HG03139 (cell line): Measurements from ENCODE around the gene CCDC13.

ENCODE experiments used
- ATAC-seq: cut with Tn5 transposase; IDR thresholded peaks from one replicate; pipeline ENCODE4 v1.9.1; 2021; ENCODE audit not compliant: unreplicated experiment

The CCDC13 gene

GRCh38 chr3:42753757-42754156, 19.3 kb downstream of the CCDC13 start:
- ATAC-seq = no peak

DNA sequence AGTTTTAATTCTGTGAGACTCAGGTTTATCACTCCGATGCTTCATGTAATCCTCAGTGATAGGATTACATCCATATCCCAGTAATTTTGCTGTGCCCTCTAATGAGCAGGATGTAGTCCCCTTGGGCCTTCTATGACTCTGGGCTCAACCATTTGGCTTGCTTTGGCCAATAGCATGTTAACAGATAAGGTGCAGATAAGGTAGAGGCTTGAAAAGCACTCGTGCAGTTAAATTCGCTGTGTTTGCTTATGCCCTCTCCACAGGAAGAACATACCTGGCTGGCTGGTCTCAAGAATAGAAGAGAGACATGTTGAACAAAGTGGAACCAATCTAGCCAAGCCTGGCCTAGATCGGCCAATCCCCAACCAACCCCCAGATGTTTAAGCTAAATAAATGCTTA, 20.1 kb downstream of the CCDC13 start:
- no peak for ATAC-seq

DNA sequence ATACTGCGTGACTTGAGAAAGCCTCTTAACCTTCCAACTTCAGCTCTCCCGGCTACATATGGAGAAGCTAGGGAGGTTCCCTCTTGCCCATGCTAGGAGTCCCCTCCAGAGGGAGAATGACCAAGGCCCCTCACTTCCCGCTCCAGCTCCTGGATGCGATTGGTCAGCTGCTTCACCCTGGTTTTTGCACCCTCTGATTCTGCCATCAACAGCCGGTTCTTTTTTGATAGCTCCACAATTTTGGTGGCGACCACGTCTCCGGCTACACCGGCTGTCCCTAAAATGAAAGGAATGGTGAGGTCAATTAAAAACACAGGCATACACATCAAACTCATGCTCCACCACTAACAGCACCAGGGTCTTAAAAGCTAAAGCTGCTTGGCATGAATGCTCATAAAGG, 20.6 kb downstream of the CCDC13 start:
- no peak for ATAC-seq

DNA sequence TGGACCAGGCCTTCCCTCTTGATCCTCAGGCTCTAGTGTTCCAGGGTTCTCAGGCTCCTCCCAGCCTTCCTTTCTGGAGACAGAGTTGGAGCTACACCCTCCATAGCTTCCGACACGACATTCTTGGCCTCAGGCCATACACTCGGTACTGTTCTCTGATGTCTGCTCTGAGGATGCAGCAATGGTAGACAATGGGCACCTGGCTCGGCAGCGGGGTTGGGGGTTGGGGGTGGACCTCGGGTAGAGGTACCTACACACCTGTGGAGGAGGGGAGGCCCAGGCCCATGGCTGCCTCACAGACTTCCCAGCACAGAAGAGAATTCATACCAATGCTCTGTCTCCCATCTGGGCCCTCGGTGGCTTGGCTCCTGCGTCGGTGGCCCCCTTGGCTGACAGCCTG, 21.4 kb downstream of the CCDC13 start:
- ATAC-seq = no peak

DNA sequence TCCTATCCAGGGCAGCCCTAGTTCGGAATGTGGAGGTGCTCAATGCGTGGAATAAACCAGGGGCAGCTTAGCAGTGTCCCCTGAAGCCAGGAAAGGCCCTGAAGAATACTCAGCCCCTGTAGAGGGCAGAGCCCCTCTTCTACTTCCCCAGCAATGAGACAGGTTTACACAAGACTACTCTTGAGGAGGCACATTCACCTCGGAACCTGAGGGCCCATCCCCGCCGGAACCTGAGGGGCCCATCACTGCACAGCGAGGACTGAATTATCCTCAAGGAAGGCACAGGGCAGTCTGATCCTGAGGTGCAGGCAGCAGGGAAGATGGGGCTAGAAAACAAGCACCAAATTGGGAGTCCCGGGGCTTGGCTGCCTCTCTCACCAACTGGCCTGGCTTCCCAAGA, 22.2 kb downstream of the CCDC13 start:
- ATAC-seq = no peak

DNA sequence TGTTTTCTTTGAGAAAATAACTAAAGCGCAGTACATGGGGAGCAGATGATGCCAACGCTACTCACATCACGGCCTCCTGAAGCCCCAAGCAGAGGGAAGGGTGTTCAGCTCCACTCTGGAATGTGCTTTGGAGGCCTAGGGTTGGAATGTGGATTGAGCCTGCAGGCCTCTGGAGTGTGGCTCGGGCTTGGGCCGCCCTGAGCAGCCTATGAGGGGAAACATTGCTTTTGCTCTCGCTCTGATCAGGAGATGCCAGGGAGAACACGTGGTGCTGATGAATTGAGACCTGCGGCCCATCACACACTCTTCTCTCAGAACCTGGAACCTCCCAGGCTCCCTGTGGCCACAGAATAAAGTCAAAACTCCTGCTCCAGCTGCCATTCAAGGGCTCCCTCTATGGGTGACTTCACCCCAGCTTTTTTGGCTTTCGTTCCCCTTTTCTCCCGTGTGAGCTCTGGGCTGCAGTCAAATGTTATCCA, 23.3 kb downstream of the CCDC13 start:
- ATAC-seq = no peak

GRCh38 chr3:42749025-42749752, 23.9 kb downstream of the CCDC13 start:
- no peak for ATAC-seq

DNA sequence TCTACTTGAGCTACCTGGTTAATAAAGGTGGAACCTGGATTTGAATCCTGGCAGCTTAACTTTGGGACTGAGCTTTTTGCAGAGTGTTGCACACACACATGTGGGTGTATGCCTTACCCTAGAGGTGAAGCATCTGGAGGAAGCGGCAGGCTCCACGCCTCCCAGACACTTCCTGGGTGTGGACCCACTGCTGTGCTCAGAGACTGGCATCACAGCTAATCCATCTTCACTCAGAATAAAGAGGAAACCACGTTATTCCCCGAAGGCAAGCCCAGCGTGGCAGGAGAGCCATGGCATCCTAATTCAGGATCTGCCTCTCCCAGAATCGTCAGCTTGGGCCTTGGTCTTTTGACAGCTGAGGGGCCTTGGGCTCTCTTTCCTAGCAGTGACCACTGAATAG, 25.5 kb downstream of the CCDC13 start:
- ATAC-seq = no peak

GRCh38 chr3:42746455-42747450, 26.3 kb downstream of the CCDC13 start:
- ATAC-seq = no peak

- ATAC-seq = no peak
These were observed 27.1 kb downstream of the CCDC13 start for GRCh38 chr3:42745776-42746454.

DNA sequence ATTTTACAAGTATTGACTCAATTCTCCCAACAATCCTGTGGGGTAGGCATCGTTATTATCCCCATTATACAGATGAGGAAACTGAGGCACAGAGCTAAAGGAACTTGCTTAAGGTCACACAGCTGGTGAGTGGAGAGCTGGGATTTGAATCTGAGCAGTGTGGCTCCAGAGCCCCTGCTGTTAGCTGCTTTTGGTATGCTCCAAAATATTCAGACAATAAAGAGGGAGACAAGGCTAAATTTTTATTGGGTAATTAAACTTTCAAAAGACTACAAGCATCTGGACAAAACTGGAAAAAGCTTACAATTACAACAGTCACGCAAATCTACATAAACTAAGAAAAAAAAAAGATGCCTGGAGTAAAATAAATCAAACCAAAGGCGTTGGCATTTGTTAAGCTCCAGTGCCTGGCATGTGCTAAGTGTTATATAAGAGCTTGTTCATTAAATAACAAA, 27.7 kb downstream of the CCDC13 start:
- ATAC-seq = no peak

GRCh38 chr3:42743204-42743995, 29.7 kb downstream of the CCDC13 start:
- no peak for ATAC-seq

DNA sequence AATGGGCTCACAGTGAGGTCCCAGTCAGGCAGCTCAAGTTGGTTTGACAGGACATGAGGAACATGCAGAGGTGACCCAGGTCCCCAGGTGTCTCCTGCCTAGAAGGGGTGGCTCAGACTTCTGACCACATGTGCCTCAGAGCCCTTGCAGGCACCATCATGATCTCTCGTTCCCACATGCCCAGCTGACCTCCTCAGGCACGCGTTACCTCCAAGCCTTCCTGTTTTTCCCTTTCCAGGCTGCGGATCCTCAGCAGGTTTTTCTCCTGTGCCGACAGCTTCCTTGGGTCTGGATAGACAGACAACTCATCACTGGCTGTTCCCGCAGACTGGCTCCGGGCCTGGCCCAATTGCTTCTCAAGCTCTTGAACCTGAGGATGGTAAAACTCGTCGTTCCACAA, 30.4 kb downstream of the CCDC13 start:
- ATAC-seq = no peak

DNA sequence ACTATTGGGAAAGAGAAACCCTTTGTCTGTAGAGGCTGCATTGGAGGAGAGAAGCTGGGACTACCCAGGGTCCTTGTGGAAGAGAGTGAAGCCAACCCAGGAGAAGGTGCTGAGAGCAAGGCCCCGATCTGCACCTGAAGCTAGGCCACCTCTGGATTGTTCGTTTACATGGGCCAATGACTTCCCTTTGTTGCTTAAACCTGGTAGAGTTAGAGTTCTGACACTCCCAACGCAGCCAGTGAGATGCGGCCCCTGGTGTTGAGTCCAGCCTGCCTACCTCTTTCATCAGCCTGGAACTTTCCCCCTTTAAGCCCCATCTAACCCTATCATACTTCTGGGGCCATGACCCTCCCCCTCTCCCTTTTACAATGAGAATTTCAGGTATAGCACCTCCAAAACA, 30.8 kb downstream of the CCDC13 start:
- ATAC-seq = no peak

- no peak for ATAC-seq
These were observed 31.3 kb downstream of the CCDC13 start for GRCh38 chr3:42741796-42742195.

- ATAC-seq = no peak
These were observed 33.5 kb downstream of the CCDC13 start for GRCh38 chr3:42739401-42740158.

DNA sequence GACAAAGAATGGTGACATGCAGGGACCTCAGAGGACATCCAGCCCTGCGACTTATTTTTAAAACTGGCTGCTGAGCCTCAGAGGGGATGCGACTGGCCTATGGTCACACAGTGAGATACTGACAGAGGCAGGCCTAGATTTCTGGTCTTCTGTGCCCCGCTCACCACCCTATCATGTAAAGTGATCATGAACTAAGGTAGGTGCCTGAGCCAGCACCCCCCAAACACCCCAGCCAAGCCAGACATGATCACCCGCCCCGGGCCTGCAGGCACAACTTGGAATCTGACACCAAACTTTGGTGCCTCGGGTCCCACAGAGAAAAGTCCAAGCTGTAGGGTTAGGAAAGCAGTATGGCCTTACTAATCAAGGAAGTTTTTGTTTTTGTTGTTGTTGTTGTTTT, 36.5 kb downstream of the CCDC13 start:
- ATAC-seq = no peak

DNA sequence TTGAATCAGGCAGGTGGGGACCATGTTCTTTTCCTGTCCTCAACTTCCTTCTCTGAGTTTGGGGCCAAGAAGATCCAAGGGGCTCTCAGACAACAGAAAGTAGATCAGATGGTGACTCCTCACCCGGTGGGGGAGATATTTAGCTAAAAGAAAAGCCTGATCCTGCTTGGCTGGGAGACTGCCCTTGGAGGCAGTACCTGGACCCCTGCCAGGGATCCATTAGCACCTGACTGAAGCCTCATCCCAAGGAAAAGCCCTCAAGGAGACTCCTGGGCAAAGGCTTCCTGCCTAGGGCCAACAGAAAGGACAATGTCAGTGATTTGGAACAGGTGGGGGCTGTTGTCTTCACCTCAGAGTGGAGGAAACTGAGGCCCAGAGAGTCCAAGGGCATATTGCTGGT, 37.0 kb downstream of the CCDC13 start:
- no peak for ATAC-seq

GRCh38 chr3:42735615-42736014, 37.4 kb downstream of the CCDC13 start:
- no peak for ATAC-seq

DNA sequence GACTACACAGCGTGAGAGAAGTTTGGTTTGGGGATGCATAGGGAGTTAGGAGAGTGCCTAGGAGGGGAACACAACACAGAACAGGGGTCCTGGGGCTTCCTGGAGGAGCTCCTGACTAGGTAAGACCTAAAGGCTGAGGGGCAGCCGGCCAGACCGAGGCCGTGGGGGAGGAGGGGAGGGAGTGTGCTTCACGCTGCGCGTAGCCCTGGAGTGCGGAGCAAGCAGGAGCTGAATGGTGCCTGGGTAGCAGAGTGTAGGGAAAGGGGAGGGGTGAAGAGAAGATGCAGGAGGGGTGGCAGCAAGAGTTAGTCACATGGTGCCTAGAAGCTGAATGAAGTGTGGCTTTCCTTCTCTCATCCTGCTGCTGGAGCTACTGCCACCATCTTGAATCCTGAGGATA, 38.0 kb downstream of the CCDC13 start:
- ATAC-seq = no peak
